Measurements from ENCODE around the gene MAN1A1.

DNA sequence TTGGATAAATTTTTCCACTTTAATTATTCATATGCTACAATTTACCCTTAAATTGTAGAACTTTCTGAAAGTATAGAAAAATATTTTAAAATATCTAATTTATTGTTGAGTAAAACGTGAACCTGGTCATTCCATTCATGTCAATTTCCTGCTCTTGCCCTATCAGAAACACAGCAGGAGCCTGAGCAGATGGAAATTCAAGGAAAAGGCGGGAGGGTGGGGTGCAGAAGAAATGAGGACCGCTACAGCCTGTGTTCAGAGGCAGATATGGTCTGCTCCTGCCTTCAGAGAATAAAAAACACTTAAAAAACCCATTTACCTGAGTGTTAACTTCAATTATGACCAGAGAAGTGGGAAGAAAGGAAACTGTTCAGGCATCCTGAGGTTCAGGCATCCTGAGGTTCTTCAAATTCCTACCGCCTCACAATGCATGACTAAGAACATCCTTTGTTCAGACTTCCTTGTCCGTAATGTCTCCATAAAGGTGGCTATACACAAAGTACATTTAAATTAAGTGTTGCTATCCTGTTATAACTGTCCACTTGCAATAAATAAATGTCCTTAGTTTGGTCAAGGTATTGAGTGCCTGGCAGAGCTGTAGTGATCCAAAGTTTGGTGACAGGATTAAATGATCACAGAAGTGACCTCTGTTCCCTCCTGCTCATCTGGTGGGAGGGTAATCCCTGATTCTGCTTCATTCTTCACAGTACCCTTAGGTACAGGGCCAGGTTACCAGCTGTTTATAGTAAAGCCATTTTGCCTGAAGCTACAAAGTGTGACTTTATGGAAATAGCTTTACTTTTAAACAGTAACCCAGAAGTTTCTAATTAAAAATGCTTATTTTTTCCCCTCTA lies 109.1 kb downstream of the MAN1A1 start:
- TF ChIP-seq CTCF (IDR thresholded peaks at IDR 0.05) (no peak), POLR2AphosphoS5 (IDR thresholded peaks at IDR 0.05) (no peak), EP300 (IDR thresholded peaks at IDR 0.05) (no peak), POLR2A (IDR thresholded peaks at IDR 0.05) (no peak)

Measured in suprapubic skin (tissue), 4 donors.